ENCODE measurements around the gene LTBP4. TPM values are rescaled to one million over a fixed set of nuclear protein-coding genes. Genes with fewer than 3 reads are reported as not detected.
"Not testable (repeated sequence)": the region's sequence is repeated elsewhere in the genome, so short reads cannot be mapped to it uniquely, and the experiment has no call there.

Gene LTBP4
- total RNA-seq, 1 donor from 2014 or later, result 55.5 TPM

DNA sequence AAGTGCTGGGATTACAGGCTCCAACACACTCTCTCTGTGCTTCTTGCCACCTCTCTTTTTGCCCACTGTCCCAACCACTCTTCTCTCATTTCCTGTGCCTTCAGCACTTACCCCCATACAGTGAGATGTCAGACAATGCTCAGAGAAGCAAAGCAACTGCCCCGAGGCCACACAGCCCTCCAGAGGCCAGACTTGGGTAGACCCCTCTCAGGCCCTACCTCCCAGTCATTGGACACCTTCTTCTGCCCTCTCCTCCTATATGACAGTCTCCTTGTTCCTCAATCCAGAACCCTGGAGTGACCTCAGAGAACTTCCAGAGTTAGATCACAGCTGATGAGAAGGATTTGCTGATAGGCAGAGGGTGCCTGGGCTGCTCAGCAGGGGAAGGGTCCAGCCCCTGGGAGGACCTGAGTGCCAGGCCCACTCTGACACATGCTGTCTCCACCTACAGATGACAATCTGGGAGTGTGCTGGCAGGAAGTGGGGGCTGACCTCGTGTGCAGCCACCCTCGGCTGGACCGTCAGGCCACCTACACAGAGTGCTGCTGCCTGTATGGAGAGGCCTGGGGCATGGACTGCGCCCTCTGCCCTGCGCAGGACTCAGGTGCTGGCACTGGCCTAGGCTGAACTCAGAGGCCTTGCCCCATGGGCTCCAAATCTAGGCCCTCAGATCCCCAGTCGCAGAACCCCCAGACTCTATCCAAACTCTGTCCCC, 24.4 kb downstream of the LTBP4 start:
- intact Hi-C loops (cut with micrococcal nuclease), result no loop called here

GRCh38 chr19:40626918-40627317, 25.7 kb downstream of the LTBP4 start:
- intact Hi-C loops (cut with micrococcal nuclease), result no loop called here

GRCh38 chr19:40627486-40628279, 26.5 kb downstream of the LTBP4 start:
- intact Hi-C loops (cut with micrococcal nuclease), result no loop called here

GRCh38 chr19:40629346-40629745, 28.2 kb downstream of the LTBP4 start:
- intact Hi-C loops (cut with micrococcal nuclease), result no loop called here

DNA sequence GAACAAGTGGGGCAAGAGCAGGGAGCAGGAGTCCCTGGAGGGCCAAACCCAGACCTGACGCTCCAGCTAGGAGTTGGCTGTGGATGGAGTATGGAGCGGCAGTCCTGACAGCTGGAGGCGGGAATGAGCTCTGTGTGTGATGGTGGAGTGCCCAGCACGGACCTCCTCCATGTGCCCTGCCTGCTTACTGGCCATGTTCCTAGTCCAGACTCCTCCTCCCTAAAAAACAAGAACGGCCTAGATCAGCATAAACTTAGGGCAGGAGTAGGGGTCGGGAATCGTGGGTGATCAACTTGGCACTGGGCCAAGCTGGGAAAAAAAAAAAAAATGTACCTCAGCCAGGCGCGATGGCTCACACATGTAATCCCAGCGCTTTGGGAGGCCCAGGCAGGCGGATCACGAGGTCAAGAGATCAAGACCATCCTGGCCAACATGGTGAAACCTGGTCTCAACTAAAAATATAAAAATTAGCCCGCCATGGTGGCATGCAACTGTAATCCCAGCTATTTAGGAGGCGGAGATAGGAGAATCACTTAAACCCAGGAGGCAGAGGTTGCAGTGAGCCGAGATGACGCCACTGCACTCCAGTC, 29.5 kb downstream of the LTBP4 start:
- intact Hi-C loops (cut with micrococcal nuclease), result no loop called here

- intact Hi-C loops (cut with micrococcal nuclease), result no loop called here
Observed at GRCh38 chr19:40632311-40633036, 31.3 kb downstream of the LTBP4 start.

- intact Hi-C loops (cut with micrococcal nuclease), result no loop called here
Observed at GRCh38 chr19:40633207-40633606, 32.0 kb downstream of the LTBP4 start.

- intact Hi-C loops (cut with micrococcal nuclease), result no loop called here
Observed at GRCh38 chr19:40638327-40638726, 37.2 kb downstream of the LTBP4 start.

GRCh38 chr19:40639638-40639982, 38.4 kb downstream of the LTBP4 start:
- intact Hi-C loops (cut with micrococcal nuclease), result no loop called here

- intact Hi-C loops (cut with micrococcal nuclease), result no loop called here
Observed at GRCh38 chr19:40640744-40641143, 39.6 kb downstream of the LTBP4 start.

GRCh38 chr19:40641281-40641680, 40.1 kb downstream of the LTBP4 start:
- intact Hi-C loops (cut with micrococcal nuclease), result no loop called here

GRCh38 chr19:40642051-40642706, 41.0 kb downstream of the LTBP4 start:
- intact Hi-C loops (cut with micrococcal nuclease), result no loop called here

DNA sequence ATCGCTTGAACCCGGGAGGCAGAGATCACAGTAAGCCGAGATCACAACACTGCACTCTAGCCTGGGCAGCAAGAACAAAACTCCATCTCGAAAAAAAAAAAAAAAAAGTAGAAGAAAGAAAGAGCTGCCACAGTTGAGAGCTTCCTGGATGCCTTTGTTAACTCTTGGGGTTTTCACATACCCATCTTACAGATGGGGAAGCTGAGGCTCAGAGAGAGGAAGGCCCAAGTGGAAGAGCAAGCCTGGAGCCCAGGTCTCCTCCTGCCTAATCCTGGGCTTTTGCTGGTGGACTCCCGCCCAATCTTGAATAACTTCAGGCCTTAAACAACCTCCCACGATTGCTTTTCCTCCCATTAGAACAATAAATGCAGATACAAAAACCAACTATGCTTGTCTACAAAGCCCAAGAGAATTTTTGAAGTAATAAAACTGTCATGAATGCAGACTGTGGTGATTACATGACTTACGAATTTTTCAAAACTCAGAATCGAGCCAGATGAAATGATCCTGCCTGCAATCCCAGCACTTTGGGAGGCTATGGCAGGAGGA, 41.7 kb downstream of the LTBP4 start:
- intact Hi-C loops (cut with micrococcal nuclease), result no loop called here

- intact Hi-C loops (cut with micrococcal nuclease), result no loop called here
Observed at GRCh38 chr19:40646743-40647254, 45.6 kb downstream of the LTBP4 start.

- intact Hi-C loops (cut with micrococcal nuclease), result not testable (repeated sequence)
Observed at GRCh38 chr19:40649903-40650675, 48.9 kb downstream of the LTBP4 start.

- intact Hi-C loops (cut with micrococcal nuclease), result no loop called here
Observed at GRCh38 chr19:40650749-40651305, 49.7 kb downstream of the LTBP4 start.

DNA sequence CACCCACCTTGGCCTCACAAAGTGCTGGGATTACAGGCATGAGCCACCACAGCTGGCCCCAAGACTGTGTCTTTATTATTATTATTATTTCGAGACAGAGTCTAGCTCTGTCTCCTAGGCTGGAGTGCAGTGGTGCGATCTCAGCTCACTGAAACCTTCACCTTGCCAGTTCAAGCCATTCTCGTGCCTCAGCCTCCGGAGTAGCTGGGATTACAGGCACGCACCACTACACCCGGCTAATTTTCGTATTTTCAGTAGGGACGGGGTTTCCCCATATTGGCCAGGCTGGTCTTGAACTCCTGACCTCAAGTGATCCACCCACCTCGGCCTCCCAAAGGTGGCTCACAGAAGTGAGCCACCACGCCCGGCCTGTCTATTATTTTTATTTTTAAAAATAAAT, 51.1 kb downstream of the LTBP4 start:
- intact Hi-C loops (cut with micrococcal nuclease), result not testable (repeated sequence)

DNA sequence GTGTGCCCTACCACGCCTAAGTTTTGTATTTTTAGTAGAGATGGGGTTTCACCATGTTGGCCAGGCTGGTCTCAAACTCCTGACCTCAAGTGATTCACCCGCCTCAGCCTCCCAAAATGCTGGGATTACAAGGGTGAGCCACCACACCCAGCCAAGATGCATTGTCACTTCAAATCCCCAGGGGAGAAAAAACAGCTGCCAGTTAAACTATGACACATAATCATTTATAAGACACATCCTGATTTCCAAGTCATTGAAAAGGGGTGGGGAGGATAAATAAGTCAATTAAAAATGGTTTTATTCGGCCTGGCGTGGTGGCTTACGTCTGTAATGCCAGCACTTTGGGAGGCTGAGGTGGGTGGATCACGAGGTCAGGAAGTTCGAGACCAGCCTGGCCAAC, 54.5 kb downstream of the LTBP4 start:
- intact Hi-C loops (cut with micrococcal nuclease), result not testable (repeated sequence)

- intact Hi-C loops (cut with micrococcal nuclease), result no loop called here
Observed at GRCh38 chr19:40658031-40658430, 56.9 kb downstream of the LTBP4 start.

- intact Hi-C loops (cut with micrococcal nuclease), result no loop called here
Observed at GRCh38 chr19:40659116-40659515, 57.9 kb downstream of the LTBP4 start.

Measured in T-helper 1 cell treated with Interleukin-12 subunit alpha and Interleukin-12 subunit beta and Interleukin-4 antibody, amounts not matched to agents 30 ng/mL and 1 ng/mL, for 36 hours (primary cell).